ENCODE results near the gene RAB28.

DNA sequence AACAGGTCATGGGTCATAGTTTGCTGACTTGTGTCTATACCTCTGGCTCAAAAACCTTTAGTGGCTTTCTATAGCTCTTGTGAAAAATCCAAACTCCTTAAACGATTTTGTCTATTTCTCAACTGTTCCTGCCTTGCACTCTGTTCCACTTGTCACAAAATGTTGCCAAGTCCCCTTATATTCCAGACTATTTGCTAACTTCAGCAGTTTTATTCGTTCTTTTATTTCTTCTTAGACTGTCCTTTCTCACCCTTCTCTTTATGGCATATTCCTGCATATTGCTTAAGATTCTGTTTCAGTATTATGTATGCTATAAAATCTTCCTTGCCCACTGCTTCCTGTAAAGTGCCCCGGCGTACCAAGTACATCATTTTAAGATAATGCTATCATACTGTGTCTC is 80.8 kb downstream of the RAB28 start:
- TF ChIP-seq, protein P1, sequence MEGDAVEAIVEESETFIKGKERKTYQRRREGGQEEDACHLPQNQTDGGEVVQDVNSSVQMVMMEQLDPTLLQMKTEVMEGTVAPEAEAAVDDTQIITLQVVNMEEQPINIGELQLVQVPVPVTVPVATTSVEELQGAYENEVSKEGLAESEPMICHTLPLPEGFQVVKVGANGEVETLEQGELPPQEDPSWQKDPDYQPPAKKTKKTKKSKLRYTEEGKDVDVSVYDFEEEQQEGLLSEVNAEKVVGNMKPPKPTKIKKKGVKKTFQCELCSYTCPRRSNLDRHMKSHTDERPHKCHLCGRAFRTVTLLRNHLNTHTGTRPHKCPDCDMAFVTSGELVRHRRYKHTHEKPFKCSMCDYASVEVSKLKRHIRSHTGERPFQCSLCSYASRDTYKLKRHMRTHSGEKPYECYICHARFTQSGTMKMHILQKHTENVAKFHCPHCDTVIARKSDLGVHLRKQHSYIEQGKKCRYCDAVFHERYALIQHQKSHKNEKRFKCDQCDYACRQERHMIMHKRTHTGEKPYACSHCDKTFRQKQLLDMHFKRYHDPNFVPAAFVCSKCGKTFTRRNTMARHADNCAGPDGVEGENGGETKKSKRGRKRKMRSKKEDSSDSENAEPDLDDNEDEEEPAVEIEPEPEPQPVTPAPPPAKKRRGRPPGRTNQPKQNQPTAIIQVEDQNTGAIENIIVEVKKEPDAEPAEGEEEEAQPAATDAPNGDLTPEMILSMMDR (IDR thresholded peaks at IDR 0.05 in 2 of 3, conservative IDR thresholded peaks at IDR 0.05 in 1 of 3; ENCODE audit: borderline replicate concordance in 1 of 3, insufficient read depth in 1 of 3, low read depth in 2 of 3, low read length in 2 of 3) = no peak
- TF ChIP-seq EZH2 (IDR thresholded peaks at IDR 0.05) = no peak
- no peak for TF ChIP-seq ZFX (IDR thresholded peaks at IDR 0.05)
- no peak for TF ChIP-seq EZH2phosphoT487 (IDR thresholded peaks at IDR 0.05; ENCODE audit: borderline replicate concordance)
- no peak for TF ChIP-seq ZNF274 (IDR thresholded peaks at IDR 0.05; ENCODE audit: low read depth, low read length)
- TF ChIP-seq POLR2A (IDR thresholded peaks at IDR 0.05; ENCODE audit: borderline replicate concordance, extremely low read depth, insufficient read depth, insufficient read length) = no peak
- TF ChIP-seq JUND (IDR thresholded peaks at IDR 0.05) = no peak
- no peak for TF ChIP-seq ELF1 (IDR thresholded peaks at IDR 0.05; ENCODE audit: borderline replicate concordance, low read depth)
- TF ChIP-seq, protein P2, sequence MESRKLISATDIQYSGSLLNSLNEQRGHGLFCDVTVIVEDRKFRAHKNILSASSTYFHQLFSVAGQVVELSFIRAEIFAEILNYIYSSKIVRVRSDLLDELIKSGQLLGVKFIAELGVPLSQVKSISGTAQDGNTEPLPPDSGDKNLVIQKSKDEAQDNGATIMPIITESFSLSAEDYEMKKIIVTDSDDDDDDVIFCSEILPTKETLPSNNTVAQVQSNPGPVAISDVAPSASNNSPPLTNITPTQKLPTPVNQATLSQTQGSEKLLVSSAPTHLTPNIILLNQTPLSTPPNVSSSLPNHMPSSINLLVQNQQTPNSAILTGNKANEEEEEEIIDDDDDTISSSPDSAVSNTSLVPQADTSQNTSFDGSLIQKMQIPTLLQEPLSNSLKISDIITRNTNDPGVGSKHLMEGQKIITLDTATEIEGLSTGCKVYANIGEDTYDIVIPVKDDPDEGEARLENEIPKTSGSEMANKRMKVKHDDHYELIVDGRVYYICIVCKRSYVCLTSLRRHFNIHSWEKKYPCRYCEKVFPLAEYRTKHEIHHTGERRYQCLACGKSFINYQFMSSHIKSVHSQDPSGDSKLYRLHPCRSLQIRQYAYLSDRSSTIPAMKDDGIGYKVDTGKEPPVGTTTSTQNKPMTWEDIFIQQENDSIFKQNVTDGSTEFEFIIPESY (IDR thresholded peaks at IDR 0.05; ENCODE audit: extremely low read depth, insufficient replicate concordance, low read length) = no peak
- no peak for TF ChIP-seq SIN3A (IDR thresholded peaks at IDR 0.05; ENCODE audit: low read depth)
- TF ChIP-seq YY1 (IDR thresholded peaks at IDR 0.05; ENCODE audit: extremely low read depth, insufficient replicate concordance, low read depth, low read length) = no peak

Measured in HCT116 (cell line).